A673 (cell line): ENCODE measurements around the gene ANKRD44. TPM values are rescaled to one million over a fixed set of nuclear protein-coding genes. Genes with fewer than 3 reads are reported as not detected.

ENCODE experiments used
- BruUV-seq: library from RNA; stranded (reverse); fragments of 400-500 nt; replicated peaks from 2 replicates; lab custom pipeline; 2021; lab: Mats Ljungman, UMichigan
- CTCF ChIA-PET: fragments of 300-600 bp; sonication (Branson Sonifier 250); formaldehyde crosslinking; loops from one replicate; lab custom pipeline; 2022; ENCODE audit warnings: antibody characterized with exemption; lab: Charles Lee
- POLR2A ChIA-PET: fragments of 300-600 bp; sonication (Branson Sonifier 250); formaldehyde crosslinking; loops from one replicate; lab custom pipeline; 2022; ENCODE audit warnings: antibody characterized with exemption; ENCODE audit not compliant: low non-redundant PET; lab: Charles Lee
- DNase-seq: peaks from one replicate; pipeline ENCODE4 v3.0.0-alpha.2; 2015; ENCODE audit warnings: low spot score
- H3K27ac ChIP-seq: fragments of 200-600 bp; sonication (generic); 2 replicates; pipeline ENCODE4 v1.5.1; 2016; ENCODE audit warnings: mixed run types, low read depth, mild to moderate bottlenecking, mixed read lengths, antibody characterized with exemption, low read length; ENCODE audit not compliant: poor library complexity, severe bottlenecking
- H3K27me3 ChIP-seq: fragments of 200-600 bp; sonication (generic); replicated peaks from 2 replicates; pipeline ENCODE4 v1.6.1; 2017; ENCODE audit warnings: mixed run types, low read depth, mild to moderate bottlenecking, mixed read lengths, antibody characterized with exemption, low read length; ENCODE audit not compliant: insufficient read depth, poor library complexity
- H3K36me3 ChIP-seq: fragments of 200-600 bp; sonication (generic); 2 replicates; pipeline ENCODE4 v1.6.1; 2016; ENCODE audit warnings: mixed run types, mild to moderate bottlenecking, mixed read lengths, antibody characterized with exemption, low read length; ENCODE audit not compliant: insufficient read depth, poor library complexity, severe bottlenecking
- H3K4me1 ChIP-seq: fragments of 200-600 bp; sonication (generic); 2 replicates; pipeline ENCODE4 v1.6.1; 2017; ENCODE audit warnings: mixed run types, mild to moderate bottlenecking, mixed read lengths, antibody characterized with exemption, low read length; ENCODE audit not compliant: insufficient read depth, poor library complexity, severe bottlenecking
- H3K4me3 ChIP-seq: fragments of 200-600 bp; sonication (generic); 2 replicates; pipeline ENCODE4 v1.5.1; 2016; ENCODE audit warnings: low read depth, mixed run types, mild to moderate bottlenecking, mixed read lengths, low read length; ENCODE audit not compliant: poor library complexity, severe bottlenecking
- H3K9me3 ChIP-seq: fragments of 200-600 bp; sonication (generic); 2 replicates; pipeline ENCODE4 v1.6.1; 2016; ENCODE audit warnings: mixed run types, low read depth, mild to moderate bottlenecking, mixed read lengths, antibody characterized with exemption, low read length; ENCODE audit not compliant: poor library complexity, severe bottlenecking
- EZH2 ChIP-seq: fragments of 200-600 bp; sonication (generic); IDR thresholded peaks from 2 replicates; pipeline ENCODE4 v1.6.1; 2017; ENCODE audit warnings: borderline replicate concordance, low read depth, mild to moderate bottlenecking, mixed read lengths, antibody characterized with exemption, low read length; ENCODE audit not compliant: poor library complexity, severe bottlenecking
- intact Hi-C: fragments of 100-400 bp; cut with micrococcal nuclease; formaldehyde crosslinking; loops from one replicate; pipeline ENCODE4 v1.10.0; 2022; ENCODE audit not compliant: unreplicated experiment
- total RNA-seq: library from RNA; stranded (reverse); gene quantifications from 2 replicates; pipeline ENCODE4 v1.2.3, GENCODE V29; 2021
- TF ChIP-seq, protein P1 (sequence below): fragments of 300-800, 200-600 bp; sonication (generic); conservative IDR thresholded peaks from 2 replicates; pipeline ENCODE4 v1.5.1; 2017; ENCODE audit warnings: low read depth, mild to moderate bottlenecking, antibody characterized with exemption, low read length, moderate library complexity, mixed read lengths

ANKRD44 gene
- total RNA-seq, 1 experiment from 2014 or later, result 17.0 TPM

DNA sequence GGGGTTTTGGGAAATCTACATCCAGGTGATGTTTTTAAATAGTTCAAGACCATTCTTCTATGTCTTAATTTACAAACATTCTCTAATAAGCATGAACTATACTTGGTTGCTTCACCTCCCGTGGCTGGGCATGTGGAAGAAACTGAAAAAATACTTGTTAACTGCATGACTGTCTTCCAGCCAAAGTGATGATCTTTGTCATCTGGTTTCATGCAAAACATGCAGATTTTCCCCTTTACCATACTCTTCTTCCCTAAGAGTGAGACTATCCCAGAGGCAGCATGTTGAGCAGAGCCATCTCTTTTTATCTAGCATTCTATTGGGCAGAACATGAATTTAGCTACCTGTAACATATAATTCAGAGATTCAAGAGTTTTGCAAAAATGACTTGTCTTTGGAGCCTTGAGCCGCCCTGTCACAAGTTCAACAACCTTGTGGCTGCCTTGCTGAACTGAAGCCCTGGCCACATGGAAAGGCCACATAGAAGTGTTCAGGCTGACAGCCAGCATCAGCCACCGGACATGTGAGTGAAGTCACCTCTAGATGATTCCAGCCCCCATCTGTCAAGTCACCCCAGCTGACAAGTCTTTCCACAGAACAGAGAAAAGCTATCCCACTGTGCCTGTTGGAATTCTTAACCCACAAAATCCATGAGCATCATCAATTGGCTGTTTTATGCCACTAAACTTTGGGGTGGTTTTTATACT, 142.8 kb downstream of the ANKRD44 start:
- DNase-seq, result no peak
- Histone ChIP-seq H3K4me3 (no peak overlapping the region), H3K27ac (no peak overlapping the region), H3K27me3 (no peaks in the 10 kb centered on the region), H3K36me3 (no peaks in the 10 kb centered on the region), H3K4me1 (peaks cover 17% of the 10 kb centered on the region), H3K9me3 (no peaks in the 10 kb centered on the region)
- intact Hi-C loops, result loop anchor here (1.0 to 10.0 kb wide), 3 partner anchors 90 to 313 kb away; no protein-coding TSS in a partner anchor
- CTCF ChIA-PET, result interaction anchor here (0.6 to 1.6 kb wide), 5 partner anchors 15 to 288 kb away, joined by 3 to 20 read pairs (median 3); no protein-coding TSS in a partner anchor
- TF ChIP-seq, protein P1, sequence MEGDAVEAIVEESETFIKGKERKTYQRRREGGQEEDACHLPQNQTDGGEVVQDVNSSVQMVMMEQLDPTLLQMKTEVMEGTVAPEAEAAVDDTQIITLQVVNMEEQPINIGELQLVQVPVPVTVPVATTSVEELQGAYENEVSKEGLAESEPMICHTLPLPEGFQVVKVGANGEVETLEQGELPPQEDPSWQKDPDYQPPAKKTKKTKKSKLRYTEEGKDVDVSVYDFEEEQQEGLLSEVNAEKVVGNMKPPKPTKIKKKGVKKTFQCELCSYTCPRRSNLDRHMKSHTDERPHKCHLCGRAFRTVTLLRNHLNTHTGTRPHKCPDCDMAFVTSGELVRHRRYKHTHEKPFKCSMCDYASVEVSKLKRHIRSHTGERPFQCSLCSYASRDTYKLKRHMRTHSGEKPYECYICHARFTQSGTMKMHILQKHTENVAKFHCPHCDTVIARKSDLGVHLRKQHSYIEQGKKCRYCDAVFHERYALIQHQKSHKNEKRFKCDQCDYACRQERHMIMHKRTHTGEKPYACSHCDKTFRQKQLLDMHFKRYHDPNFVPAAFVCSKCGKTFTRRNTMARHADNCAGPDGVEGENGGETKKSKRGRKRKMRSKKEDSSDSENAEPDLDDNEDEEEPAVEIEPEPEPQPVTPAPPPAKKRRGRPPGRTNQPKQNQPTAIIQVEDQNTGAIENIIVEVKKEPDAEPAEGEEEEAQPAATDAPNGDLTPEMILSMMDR, result no peak
- TF ChIP-seq EZH2, result no peak
- POLR2A ChIA-PET, result no interaction called here
- no TSS peak for BruUV-seq

DNA sequence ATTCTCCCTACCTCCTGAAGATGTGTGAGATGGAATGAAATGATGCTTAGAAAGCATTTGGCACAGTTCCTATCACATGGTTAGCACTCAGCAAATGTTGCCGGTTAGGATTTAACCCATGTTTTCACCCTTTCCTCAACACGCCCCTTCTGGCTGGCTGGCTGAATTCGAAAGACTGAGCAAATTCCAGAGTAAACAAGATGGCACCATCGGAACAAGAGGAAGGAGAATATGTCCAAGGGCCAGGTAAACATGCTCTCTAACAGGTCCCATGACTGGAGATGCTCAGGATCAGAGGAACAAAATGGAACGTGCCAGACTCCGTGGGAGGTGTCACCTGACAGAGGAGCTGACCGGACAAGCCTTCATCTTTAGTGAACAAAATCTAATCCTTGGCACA, 145.6 kb downstream of the ANKRD44 start:
- TF ChIP-seq, protein P1, result no peak
- no peak for TF ChIP-seq EZH2
- CTCF ChIA-PET, result no interaction called here
- POLR2A ChIA-PET, result interaction anchor here (0.6 kb wide), 1 partner anchor 1119 kb away, joined by 3 read pairs; no protein-coding TSS in a partner anchor
- no peak for DNase-seq
- no peak overlapping the region for H3K27ac ChIP-seq
- H3K4me3 ChIP-seq, result no peak overlapping the region
- no peaks in the 10 kb centered on the region for H3K27me3 ChIP-seq
- H3K36me3 ChIP-seq, result no peaks in the 10 kb centered on the region
- BruUV-seq, result no TSS peak
- peaks cover 6% of the 10 kb centered on the region for H3K4me1 ChIP-seq
- intact Hi-C loops, result loop anchor here (5.0 to 10.0 kb wide), 2 partner anchors 88 to 310 kb away; no protein-coding TSS in a partner anchor
- H3K9me3 ChIP-seq, result no peaks in the 10 kb centered on the region

DNA sequence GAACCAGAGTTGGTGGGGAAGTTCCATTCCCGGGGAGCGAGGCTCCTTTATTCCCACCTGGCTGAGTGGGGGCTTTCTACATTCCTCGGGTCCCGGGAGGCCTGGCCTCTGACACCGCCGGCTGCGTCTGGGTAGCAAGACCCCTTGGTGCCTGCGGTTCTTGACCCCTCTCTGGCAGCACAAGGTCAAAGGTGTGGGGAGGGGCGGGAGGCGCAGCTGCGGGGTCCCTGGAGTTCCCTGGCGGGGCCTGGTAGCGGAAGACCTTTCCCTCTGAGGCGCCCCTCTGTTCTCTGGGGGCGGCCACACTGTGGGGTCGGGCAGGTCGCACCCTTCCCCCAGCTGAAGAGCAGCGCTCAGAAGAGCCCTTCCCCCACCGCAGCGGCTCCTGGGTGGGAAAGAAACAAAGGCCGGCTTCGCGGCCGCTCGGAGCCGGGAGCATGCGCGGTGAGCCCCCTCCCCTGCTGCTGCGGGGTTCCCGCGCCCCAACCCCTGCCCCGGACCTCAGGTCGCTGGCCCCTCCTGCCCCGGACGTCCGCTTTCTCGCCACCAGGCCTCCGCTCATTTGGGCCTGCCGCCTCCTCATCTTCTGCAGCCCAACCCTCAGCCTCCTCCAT, 146.3 kb downstream of the ANKRD44 start:
- intact Hi-C loops, result loop anchor here (10.0 kb wide), 1 partner anchor 309 kb away; no protein-coding TSS in a partner anchor
- no peaks in the 10 kb centered on the region for H3K27me3 ChIP-seq
- H3K36me3 ChIP-seq, result no peaks in the 10 kb centered on the region
- no peak for TF ChIP-seq EZH2
- TF ChIP-seq, protein P1, result no peak
- ChIA-PET CTCF (no interaction called here), POLR2A (no interaction called here)
- H3K4me1 ChIP-seq, result peaks cover 10% of the 10 kb centered on the region
- DNase-seq, result no peak
- H3K4me3 ChIP-seq, result no peak overlapping the region
- no TSS peak for BruUV-seq
- H3K27ac ChIP-seq, result no peak overlapping the region
- H3K9me3 ChIP-seq, result no peaks in the 10 kb centered on the region
